ENCODE data around the gene ZNF43.

DNA sequence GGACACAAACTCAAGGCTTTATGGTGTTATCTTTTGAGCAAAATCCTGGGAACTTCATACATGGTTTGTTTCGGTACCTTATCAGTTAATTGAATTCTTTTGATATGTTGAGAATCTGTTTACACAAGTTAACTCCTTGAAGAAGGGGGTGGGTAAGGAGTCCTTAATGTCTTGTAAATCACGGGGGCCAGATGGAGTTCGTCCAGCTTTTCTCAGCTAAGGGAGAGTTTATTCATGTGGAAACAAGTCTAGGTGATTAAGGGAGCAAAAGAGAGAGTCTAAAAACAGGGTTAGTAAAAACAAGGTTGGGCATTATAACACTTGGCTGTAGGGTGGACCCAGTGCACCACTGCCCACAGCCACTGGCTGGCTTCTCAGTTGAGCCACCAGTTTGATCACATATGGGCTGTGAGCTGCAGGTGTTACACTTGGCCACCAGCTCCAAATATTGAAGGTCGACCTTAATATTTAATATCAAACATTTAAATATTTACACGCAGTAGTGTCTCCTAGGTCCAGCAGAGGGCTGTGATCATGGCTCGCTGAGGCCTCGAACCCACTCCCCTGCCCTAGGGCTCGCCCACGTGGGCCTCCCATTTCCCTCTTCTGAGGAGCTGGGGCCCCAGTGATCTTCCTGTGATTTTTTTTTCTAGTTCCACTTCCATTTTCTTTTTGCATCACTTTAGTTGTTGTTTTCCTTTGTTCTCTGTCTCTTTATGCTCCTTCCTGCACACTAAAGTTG lies 21.0 kb upstream of the ZNF43 start:
- no peak for TF ChIP-seq POLR2A (IDR thresholded peaks at IDR 0.05)
- TF ChIP-seq, protein P1, sequence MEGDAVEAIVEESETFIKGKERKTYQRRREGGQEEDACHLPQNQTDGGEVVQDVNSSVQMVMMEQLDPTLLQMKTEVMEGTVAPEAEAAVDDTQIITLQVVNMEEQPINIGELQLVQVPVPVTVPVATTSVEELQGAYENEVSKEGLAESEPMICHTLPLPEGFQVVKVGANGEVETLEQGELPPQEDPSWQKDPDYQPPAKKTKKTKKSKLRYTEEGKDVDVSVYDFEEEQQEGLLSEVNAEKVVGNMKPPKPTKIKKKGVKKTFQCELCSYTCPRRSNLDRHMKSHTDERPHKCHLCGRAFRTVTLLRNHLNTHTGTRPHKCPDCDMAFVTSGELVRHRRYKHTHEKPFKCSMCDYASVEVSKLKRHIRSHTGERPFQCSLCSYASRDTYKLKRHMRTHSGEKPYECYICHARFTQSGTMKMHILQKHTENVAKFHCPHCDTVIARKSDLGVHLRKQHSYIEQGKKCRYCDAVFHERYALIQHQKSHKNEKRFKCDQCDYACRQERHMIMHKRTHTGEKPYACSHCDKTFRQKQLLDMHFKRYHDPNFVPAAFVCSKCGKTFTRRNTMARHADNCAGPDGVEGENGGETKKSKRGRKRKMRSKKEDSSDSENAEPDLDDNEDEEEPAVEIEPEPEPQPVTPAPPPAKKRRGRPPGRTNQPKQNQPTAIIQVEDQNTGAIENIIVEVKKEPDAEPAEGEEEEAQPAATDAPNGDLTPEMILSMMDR (IDR thresholded peaks at IDR 0.05): no peak

All from right lobe of liver (tissue), 4 donors.